ENCODE data around the gene TSPAN7. TPM values are rescaled to one million over a fixed set of nuclear protein-coding genes. Genes with fewer than 3 reads are reported as not detected.

The TSPAN7 gene
- total RNA-seq, 6 experiments from 2014 or later = 7.9 to 24.4 (median 15.7) TPM

- TF ChIP-seq CTCF (IDR thresholded peaks at IDR 0.05) (no peak), POLR2A (IDR thresholded peaks at IDR 0.05) (no peak)
- H3K9me3 ChIP-seq = no peaks in the 10 kb centered on the region
- no peaks in the 10 kb centered on the region for H3K36me3 ChIP-seq
- ATAC-seq (no peak), DNase-seq (no peak)
- no peak overlapping the region for H3K4me3 ChIP-seq
- no peaks in the 10 kb centered on the region for H3K27me3 ChIP-seq
- H3K27ac ChIP-seq = no peak overlapping the region
- no peaks in the 10 kb centered on the region for H3K4me1 ChIP-seq
- intact Hi-C loops (cut with DNase I) = no loop called here
- WGBS (ENCODE audit: insufficient coverage, low coverage, low lambda C conversion rate, missing lambda C conversion rate) = 50% methylated on average over 1 of the region's 1 CpG
These were observed 8.6 kb upstream of the TSPAN7 start for GRCh38 chrX:38552721-38553120.

- Histone ChIP-seq H3K4me3 (no peak overlapping the region), H3K4me1 (no peaks in the 10 kb centered on the region), H3K36me3 (no peaks in the 10 kb centered on the region), H3K9me3 (no peaks in the 10 kb centered on the region), H3K27me3 (no peaks in the 10 kb centered on the region), H3K27ac (no peak overlapping the region)
- TF ChIP-seq POLR2A (IDR thresholded peaks at IDR 0.05) (no peak), CTCF (IDR thresholded peaks at IDR 0.05) (no peak)
- DNase-seq (no peak), ATAC-seq (no peak)
- 67% methylated on average over 1 of the region's 2 CpGs for WGBS (ENCODE audit: insufficient coverage, low coverage, low lambda C conversion rate, missing lambda C conversion rate)
- intact Hi-C loops (cut with DNase I) = no loop called here
These were observed 2.7 kb upstream of the TSPAN7 start for GRCh38 chrX:38558686-38559085.

- Histone ChIP-seq H3K4me3 (peak overlapping the region; percentile 29 to 51 (median 44)), H3K27me3 (no peaks in the 10 kb centered on the region), H3K27ac (no peak overlapping the region), H3K36me3 (no peaks in the 10 kb centered on the region), H3K4me1 (no peaks in the 10 kb centered on the region), H3K9me3 (no peaks in the 10 kb centered on the region)
- DNase-seq (peak in 1 of 3 donors; percentile 51), ATAC-seq (no peak)
- TF ChIP-seq POLR2A (IDR thresholded peaks at IDR 0.05) (no peak), CTCF (IDR thresholded peaks at IDR 0.05) (no peak)
- intact Hi-C loops (cut with DNase I) = no loop called here
- 52% methylated on average over 7 of the region's 9 CpGs for whole genome bisulfite sequencing (ENCODE audit: insufficient coverage, low coverage, low lambda C conversion rate, missing lambda C conversion rate)
These were observed 591 bp upstream of the TSPAN7 start for GRCh38 chrX:38560776-38561125.

- ATAC-seq (peak; percentile 16 to 42 (median 30)), DNase-seq (peak; percentile 46 to 59 (median 46))
- no peaks in the 10 kb centered on the region for H3K9me3 ChIP-seq
- 36% methylated on average over 24 of the region's 38 CpGs for WGBS (ENCODE audit: insufficient coverage, low coverage, low lambda C conversion rate, missing lambda C conversion rate)
- H3K27ac ChIP-seq = no peak overlapping the region
- peak overlapping the region; percentile 41 to 53 (median 41) for H3K4me3 ChIP-seq
- intact Hi-C loops (cut with DNase I) = no loop called here
- no peaks in the 10 kb centered on the region for H3K4me1 ChIP-seq
- no peaks in the 10 kb centered on the region for H3K36me3 ChIP-seq
- no peaks in the 10 kb centered on the region for H3K27me3 ChIP-seq
- no peak for TF ChIP-seq CTCF (IDR thresholded peaks at IDR 0.05)
- TF ChIP-seq POLR2A (IDR thresholded peaks at IDR 0.05) = no peak
These were observed 793 bp downstream of the TSPAN7 start for GRCh38 chrX:38561951-38562719.

Data from right lobe of liver (tissue), 6 donors.